ENCODE measurements around the gene ZNF385A.

ZNF385A gene

GRCh38 chr12:54415221-54415929 is 30.8 kb upstream of the ZNF385A start:
- H3K9me3 ChIP-seq (ENCODE audit: insufficient read depth, low read depth, low read length), result no peaks in the 10 kb centered on the region
- H3K36me3 ChIP-seq (ENCODE audit: insufficient read depth, low read length), result peaks cover 10% of the 10 kb centered on the region; the same call in 1 of the 2 replicates
- H3F3A ChIP-seq (ENCODE audit: low read depth), result peaks cover 6% of the 10 kb centered on the region; the same call in 1 of the 2 replicates
- no peak overlapping the region for H2AFZ ChIP-seq (ENCODE audit: low read length)
- peaks cover 74% of the 10 kb centered on the region for H3K4me1 ChIP-seq (ENCODE audit: insufficient read depth, low read length, poor library complexity, severe bottlenecking)
- TF ChIP-seq EZH2phosphoT487 (IDR thresholded peaks at IDR 0.05; ENCODE audit: borderline replicate concordance), result no peak
- peak; percentile 46 for TF ChIP-seq CTCF (conservative IDR thresholded peaks at IDR 0.05; ENCODE audit: low read length)
- H3K27me3 ChIP-seq (ENCODE audit: insufficient read depth, low read length, poor library complexity, severe bottlenecking), result peaks cover 10% of the 10 kb centered on the region
- no peaks in the 10 kb centered on the region for H3K9me2 ChIP-seq (replicated peaks; ENCODE audit: low read depth, low read length)
- H3K4me3 ChIP-seq (ENCODE audit: low read length, poor library complexity, severe bottlenecking), result peak overlapping the region; percentile 98
- H3K9ac ChIP-seq (ENCODE audit: low read depth, low read length, poor library complexity, severe bottlenecking), result peak overlapping the region; percentile 99
- H3K4me2 ChIP-seq (ENCODE audit: low read depth, low read length, poor library complexity, severe bottlenecking), result peak overlapping the region; percentile 100
- peaks cover 97% of the 10 kb centered on the region for H3K79me2 ChIP-seq (ENCODE audit: insufficient read depth, low read length)
- peaks cover 21% of the 10 kb centered on the region for H4K20me1 ChIP-seq (ENCODE audit: insufficient read depth, low read length, poor library complexity, severe bottlenecking)

- Histone ChIP-seq H3K9me3 (ENCODE audit: insufficient read depth, low read depth, low read length) (no peaks in the 10 kb centered on the region), H3K27me3 (ENCODE audit: insufficient read depth, low read length, poor library complexity, severe bottlenecking) (peaks cover 2% of the 10 kb centered on the region), H3K36me3 (ENCODE audit: insufficient read depth, low read length) (peaks cover 27% of the 10 kb centered on the region; the same call in 1 of the 2 replicates), H3K9me2 (replicated peaks; ENCODE audit: low read depth, low read length) (no peaks in the 10 kb centered on the region), H4K20me1 (ENCODE audit: insufficient read depth, low read length, poor library complexity, severe bottlenecking) (peaks cover 21% of the 10 kb centered on the region), H3K4me3 (ENCODE audit: low read length, poor library complexity, severe bottlenecking) (peak overlapping the region; percentile 85), H3F3A (ENCODE audit: low read depth) (peaks cover 6% of the 10 kb centered on the region; the same call in 1 of the 2 replicates), H2AFZ (ENCODE audit: low read length) (no peak overlapping the region), H3K4me1 (ENCODE audit: insufficient read depth, low read length, poor library complexity, severe bottlenecking) (peaks cover 64% of the 10 kb centered on the region), H3K79me2 (ENCODE audit: insufficient read depth, low read length) (peaks cover 100% of the 10 kb centered on the region), H3K4me2 (ENCODE audit: low read depth, low read length, poor library complexity, severe bottlenecking) (peak overlapping the region; percentile 100), H3K9ac (ENCODE audit: low read depth, low read length, poor library complexity, severe bottlenecking) (peak overlapping the region; percentile 99)
- TF ChIP-seq CTCF (conservative IDR thresholded peaks at IDR 0.05; ENCODE audit: low read length) (no peak), EZH2phosphoT487 (IDR thresholded peaks at IDR 0.05; ENCODE audit: borderline replicate concordance) (no peak)
These were observed 29.0 kb upstream of the ZNF385A start for GRCh38 chr12:54413284-54414190.

- peaks cover 6% of the 10 kb centered on the region; the same call in 1 of the 2 replicates for H3F3A ChIP-seq (ENCODE audit: low read depth)
- no peaks in the 10 kb centered on the region for H3K9me3 ChIP-seq (ENCODE audit: insufficient read depth, low read depth, low read length)
- no peaks in the 10 kb centered on the region for H3K27me3 ChIP-seq (ENCODE audit: insufficient read depth, low read length, poor library complexity, severe bottlenecking)
- no peak overlapping the region for H2AFZ ChIP-seq (ENCODE audit: low read length)
- peak overlapping the region; percentile 100 for H3K4me2 ChIP-seq (ENCODE audit: low read depth, low read length, poor library complexity, severe bottlenecking)
- H4K20me1 ChIP-seq (ENCODE audit: insufficient read depth, low read length, poor library complexity, severe bottlenecking), result peaks cover 19% of the 10 kb centered on the region
- peak overlapping the region; percentile 85 for H3K4me3 ChIP-seq (ENCODE audit: low read length, poor library complexity, severe bottlenecking)
- TF ChIP-seq EZH2phosphoT487 (IDR thresholded peaks at IDR 0.05; ENCODE audit: borderline replicate concordance), result no peak
- peaks cover 92% of the 10 kb centered on the region for H3K79me2 ChIP-seq (ENCODE audit: insufficient read depth, low read length)
- no peaks in the 10 kb centered on the region for H3K9me2 ChIP-seq (replicated peaks; ENCODE audit: low read depth, low read length)
- peaks cover 64% of the 10 kb centered on the region for H3K4me1 ChIP-seq (ENCODE audit: insufficient read depth, low read length, poor library complexity, severe bottlenecking)
- H3K36me3 ChIP-seq (ENCODE audit: insufficient read depth, low read length), result peaks cover 33% of the 10 kb centered on the region; the same call in 1 of the 2 replicates
- peak overlapping the region; percentile 99 for H3K9ac ChIP-seq (ENCODE audit: low read depth, low read length, poor library complexity, severe bottlenecking)
These were observed 28.3 kb upstream of the ZNF385A start for GRCh38 chr12:54412786-54413185.

Data from Loucy (cell line).